SH-SY5Y (cell line): ENCODE measurements around the gene LTBP4.

Experiments
- GATA2 ChIP-seq: IDR thresholded peaks from 2 replicates; pipeline ENCODE4 v1.6.1; 2011; ENCODE audit warnings: mild to moderate bottlenecking, low read depth, low read length
- GATA3 ChIP-seq: IDR thresholded peaks from 2 replicates; pipeline ENCODE4 v1.6.1; 2011; ENCODE audit warnings: low read depth, mild to moderate bottlenecking, low read length, moderate library complexity

The LTBP4 gene

GRCh38 chr19:40668991-40669614 is 67.9 kb downstream of the LTBP4 start:
- TF ChIP-seq GATA3 (no peak), GATA2 (no peak)

GRCh38 chr19:40671404-40671803 is 70.2 kb downstream of the LTBP4 start:
- no peak for TF ChIP-seq GATA2
- TF ChIP-seq GATA3: no peak

GRCh38 chr19:40672038-40672437 is 70.9 kb downstream of the LTBP4 start:
- TF ChIP-seq GATA3 (no peak), GATA2 (no peak)

- TF ChIP-seq GATA2 (no peak), GATA3 (no peak)
Measured at GRCh38 chr19:40672573-40673299, 71.6 kb downstream of the LTBP4 start.

- TF ChIP-seq GATA2: no peak
Measured at GRCh38 chr19:40673397-40673796, 72.2 kb downstream of the LTBP4 start.

- TF ChIP-seq GATA2 (no peak), GATA3 (no peak)
Measured at GRCh38 chr19:40674291-40674690, 73.1 kb downstream of the LTBP4 start.

GRCh38 chr19:40677156-40677555 is 76.0 kb downstream of the LTBP4 start:
- no peak for TF ChIP-seq GATA2
- TF ChIP-seq GATA3: no peak
